OCI-LY7 (cell line): ENCODE results near the gene FRMPD1.

Source experiments
- EZH2phosphoT487 ChIP-seq: fragments of 200-600 bp; sonication (generic); IDR thresholded peaks from 2 replicates; pipeline ENCODE4 v1.6.1; 2018; ENCODE audit warnings: low read depth, borderline replicate concordance, mild to moderate bottlenecking, mixed run types, antibody characterized with exemption, low read length, moderate library complexity, mixed read lengths
- TF ChIP-seq, protein P1 (sequence below): fragments of 200-600 bp; sonication (generic); conservative IDR thresholded peaks from 2 replicates; pipeline ENCODE4 v1.5.1; 2014; ENCODE audit warnings: mild to moderate bottlenecking, antibody characterized with exemption, low read length, moderate library complexity, mixed read lengths

DNA sequence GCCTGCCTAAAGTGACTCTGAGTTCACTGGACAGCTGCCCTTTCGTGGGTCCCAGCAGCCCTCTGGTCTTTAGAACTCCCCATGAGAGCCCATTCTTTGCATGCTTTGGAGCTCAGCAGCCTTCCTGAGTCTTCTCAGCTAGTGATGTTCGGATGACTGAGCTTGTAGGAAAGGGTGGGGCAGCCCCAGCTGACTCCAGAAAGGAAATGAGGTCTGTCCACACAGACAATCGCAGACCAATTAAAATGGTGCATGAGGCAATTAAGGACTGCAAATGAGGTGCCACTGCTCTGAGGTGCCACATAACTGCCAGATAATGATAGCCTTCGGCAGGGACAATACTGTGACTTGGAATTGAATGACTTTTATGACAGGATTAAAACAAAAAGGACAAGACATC, 32.9 kb upstream of the FRMPD1 start:
- TF ChIP-seq, protein P1, sequence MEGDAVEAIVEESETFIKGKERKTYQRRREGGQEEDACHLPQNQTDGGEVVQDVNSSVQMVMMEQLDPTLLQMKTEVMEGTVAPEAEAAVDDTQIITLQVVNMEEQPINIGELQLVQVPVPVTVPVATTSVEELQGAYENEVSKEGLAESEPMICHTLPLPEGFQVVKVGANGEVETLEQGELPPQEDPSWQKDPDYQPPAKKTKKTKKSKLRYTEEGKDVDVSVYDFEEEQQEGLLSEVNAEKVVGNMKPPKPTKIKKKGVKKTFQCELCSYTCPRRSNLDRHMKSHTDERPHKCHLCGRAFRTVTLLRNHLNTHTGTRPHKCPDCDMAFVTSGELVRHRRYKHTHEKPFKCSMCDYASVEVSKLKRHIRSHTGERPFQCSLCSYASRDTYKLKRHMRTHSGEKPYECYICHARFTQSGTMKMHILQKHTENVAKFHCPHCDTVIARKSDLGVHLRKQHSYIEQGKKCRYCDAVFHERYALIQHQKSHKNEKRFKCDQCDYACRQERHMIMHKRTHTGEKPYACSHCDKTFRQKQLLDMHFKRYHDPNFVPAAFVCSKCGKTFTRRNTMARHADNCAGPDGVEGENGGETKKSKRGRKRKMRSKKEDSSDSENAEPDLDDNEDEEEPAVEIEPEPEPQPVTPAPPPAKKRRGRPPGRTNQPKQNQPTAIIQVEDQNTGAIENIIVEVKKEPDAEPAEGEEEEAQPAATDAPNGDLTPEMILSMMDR: no peak
- no peak for TF ChIP-seq EZH2phosphoT487
